COLO668 (cell line): ENCODE data around the gene TRIM2.

ENCODE experiments used
- DNase-seq: peaks from one replicate; lab custom pipeline; 2025; ENCODE audit not compliant: unreplicated experiment; lab: John Stamatoyannopoulos, UW

Gene TRIM2

DNA sequence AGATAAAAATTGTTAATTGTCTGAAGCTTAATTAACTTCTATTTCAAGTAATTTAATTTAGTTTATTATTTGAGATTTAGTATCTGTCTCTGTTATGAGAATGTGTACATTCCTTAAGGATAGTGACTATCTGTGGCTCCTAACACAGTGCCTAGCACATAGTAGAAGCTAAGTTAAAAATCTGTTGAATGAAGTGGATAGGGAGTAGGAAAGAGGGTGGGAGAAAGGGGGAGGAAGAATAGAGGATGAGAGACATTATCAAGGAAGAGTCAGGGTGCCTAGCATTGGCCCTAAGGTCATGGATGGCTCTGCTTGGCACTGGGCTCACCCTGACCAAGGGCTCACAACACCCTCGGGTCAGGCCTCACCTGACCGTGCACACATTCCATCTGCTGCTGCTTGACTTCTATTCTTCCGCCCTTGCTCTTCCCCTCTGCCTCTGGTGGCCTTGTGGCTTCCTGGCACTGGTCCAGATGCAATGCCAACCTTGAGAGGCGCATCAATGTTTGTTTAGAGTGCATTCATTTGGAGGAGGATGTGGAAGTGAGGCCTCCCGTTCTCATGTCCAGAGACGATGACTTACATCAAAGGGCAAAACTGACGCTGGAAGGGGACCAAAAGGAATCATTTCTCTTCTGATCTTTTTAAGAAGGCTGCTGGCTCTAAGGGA, 42.3 kb downstream of the TRIM2 start:
- DNase-seq = peak; percentile 73

DNA sequence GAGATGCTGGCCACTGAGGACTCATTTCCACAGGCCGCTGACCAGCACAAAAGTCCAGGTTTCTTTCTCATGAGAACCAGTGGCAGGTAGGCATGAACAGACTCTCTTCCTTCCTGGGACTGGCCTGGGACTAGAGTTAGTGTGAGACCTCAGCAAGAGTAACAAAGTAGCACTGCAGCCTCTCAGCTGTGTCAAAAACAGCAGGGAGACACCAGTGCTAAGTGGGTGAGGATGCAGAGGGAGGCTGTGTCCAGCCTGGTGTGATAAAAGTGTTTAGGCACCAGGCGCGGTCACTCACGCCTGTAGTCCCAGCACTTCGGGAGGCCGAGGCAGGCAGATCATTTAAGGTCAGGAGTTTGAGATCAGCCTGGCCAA, 42.9 kb downstream of the TRIM2 start:
- DNase-seq = no peak

DNA sequence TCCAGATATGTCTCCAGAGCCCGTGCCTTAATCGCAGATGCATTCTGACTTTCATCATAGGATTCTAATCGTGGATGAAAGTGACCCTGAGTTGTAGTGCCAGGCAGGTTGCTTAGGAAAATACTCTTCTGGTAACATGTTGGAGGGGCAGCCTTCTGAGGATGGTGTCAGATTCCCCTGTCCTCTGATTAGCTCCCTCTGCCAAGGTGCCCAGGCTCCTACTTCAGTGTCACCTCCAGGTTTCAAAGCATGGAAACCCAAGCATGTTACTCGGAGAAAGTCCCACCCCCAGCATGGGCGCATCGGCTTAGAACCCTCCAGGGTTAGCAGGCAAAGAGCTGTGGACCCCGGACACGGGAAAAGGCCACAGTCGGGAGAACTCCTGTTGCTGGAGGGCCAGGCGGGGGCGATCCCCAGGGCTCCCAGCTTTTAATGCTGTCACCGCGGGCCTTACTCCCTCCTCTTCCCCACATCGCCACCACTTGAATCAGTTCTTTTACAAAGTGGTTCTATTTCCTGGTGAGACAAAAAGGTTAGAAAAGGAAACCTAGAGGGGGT, 44.5 kb downstream of the TRIM2 start:
- peak; percentile 63 for DNase-seq

DNA sequence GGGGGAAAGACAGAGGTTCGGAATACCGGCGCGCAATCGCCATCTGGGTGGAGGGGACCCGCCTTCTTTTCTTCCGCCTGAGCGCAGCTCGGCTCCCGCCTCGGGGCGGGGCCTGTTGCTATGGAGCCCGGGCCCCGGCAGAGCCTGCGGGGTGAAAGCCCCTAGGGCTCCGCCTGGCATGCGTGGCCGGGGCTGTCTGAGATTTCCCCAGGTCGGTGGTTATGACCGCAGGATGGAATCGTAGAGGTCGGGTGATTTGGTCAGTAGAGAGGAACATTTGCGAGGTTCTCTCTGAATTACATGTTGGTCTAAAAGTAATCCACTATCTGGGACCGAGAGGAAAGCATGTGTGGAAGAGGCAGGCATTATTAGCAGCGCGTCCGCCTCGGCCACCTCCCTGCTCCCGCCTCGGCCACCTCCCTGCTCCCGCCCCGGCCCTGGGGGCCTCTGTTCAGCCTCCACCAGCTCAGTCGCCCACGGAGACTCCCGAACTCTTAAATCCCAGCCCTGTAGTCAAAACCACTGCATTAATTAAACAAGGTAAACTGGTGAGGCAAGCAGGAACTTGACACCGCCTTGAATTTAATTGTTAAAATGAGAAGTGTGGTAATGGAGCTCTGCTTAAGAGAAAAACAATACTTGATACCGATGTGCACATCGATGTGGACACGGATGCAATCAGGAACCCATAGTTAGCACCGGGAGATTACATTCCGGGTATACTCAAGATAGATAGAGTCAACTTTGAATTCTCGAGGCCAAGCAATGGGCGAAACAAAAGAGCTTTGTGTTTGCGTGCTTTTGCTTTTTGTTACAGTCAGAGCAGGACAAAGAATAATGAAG, 45.2 kb downstream of the TRIM2 start:
- peak; percentile 93 for DNase-seq

DNA sequence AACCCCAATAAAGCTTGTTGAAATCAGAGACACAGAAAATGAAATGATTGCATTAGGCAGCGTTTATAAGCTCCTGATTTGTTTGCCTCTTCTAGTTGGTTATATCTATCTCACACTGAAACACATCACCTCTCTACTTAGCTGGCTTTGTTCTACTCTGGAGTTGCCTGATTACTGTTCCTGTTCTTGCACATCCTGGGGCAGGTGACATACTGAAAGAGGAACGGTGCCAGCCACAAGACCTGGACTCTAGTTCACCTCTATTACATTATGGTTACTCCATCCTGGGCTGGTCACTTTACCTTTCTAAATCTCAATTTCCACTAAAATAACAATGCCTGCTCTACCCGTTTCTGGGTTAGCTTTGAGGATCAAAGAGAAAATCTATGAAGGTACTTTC, 47.9 kb downstream of the TRIM2 start:
- DNase-seq = no peak

DNA sequence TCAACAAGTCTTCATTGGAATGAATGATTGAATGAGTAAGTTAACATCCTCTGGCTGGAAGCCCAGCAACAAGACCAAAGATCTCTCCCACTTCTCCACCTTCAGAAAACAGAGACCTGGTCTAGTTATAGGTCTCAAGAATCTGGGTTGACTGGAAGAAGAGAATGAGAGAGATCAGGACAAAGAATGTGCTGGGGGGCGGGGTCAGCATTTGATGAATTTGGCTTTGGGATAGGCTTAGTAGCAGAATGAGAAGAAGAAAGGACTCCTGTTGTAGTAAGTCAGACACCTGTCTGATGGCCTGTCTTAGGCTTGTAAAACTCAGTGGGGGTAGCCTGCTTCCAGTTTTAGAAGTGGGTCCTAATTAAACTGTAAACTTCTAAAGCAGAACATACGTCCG, 51.0 kb downstream of the TRIM2 start:
- DNase-seq = no peak

DNA sequence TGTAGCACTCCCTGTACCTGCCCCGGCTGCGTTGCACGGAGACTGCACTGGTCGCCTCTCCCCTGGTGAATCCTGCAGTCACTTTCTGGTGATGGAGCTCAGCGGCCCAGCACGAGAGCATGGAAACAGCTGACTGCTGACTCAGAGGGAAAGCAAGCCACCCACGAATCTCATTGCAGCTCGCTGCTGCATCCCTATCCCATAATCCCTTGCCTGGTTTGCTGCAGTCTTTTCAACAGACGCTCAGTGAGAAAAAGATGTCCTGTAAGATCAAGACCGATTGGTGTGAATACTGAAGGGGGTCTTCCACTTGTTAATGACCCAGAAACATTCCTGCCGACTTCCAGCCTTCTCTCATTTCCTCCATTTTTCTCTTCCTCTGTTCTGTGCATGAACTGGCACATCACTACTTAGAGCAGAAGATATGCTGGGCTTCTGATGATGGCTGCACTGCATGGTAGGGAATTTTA, 52.9 kb downstream of the TRIM2 start:
- no peak for DNase-seq

DNA sequence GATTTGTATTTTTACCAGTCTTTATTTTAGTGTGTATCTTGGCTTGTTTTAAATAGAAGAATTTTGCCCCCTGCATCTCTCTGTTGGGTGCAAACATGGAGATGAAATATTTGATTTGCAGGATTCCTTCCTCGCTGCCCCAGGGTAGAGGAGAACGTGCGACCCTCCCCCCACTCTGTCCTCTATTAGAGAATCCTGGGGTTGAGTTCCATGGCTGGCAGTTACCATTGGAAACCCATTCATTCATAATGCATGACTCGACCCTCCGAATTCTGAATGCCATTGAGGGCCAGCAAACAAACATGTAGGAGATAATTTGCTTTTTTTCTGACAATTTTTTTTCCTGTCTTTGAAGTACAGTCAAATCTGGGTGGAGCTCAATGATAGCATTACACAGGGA, 53.7 kb downstream of the TRIM2 start:
- no peak for DNase-seq

DNA sequence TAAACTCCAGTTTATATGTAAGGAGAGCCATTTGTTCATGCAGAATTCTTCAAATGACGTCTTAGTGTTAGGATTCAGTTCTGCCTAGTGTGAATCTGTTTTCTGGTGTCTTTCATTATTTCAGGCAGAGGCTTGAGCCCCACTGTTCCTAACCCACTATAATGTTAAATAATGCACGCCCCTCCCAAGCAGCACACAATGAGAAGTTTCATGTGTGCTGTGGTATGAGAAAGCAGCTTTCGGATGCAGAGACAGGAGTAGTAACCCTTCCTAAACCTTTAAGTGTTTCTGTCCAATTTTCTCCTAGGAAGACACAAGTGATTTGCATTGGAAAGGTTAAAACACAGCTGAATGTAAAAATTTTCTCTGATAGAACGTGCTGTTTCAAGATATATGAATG, 54.5 kb downstream of the TRIM2 start:
- DNase-seq = no peak

DNA sequence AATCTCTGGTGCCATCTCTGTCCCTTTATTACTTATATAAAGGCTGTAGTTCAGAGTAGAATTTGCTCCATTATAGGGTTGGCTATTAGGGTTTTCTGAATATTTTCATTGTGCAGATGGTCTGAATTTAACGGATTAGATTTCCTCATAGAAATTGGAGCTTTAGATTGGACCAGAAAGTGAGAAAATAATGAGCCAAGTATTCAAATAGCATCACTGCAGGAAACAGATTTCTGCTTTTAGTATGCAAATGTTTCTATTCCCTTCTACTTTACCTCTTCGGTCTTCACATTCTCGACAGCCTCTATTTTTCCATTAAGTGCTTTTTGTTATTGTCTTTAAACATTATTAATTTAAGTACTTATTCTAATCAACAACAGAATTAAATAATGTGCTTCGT, 55.4 kb downstream of the TRIM2 start:
- no peak for DNase-seq

DNA sequence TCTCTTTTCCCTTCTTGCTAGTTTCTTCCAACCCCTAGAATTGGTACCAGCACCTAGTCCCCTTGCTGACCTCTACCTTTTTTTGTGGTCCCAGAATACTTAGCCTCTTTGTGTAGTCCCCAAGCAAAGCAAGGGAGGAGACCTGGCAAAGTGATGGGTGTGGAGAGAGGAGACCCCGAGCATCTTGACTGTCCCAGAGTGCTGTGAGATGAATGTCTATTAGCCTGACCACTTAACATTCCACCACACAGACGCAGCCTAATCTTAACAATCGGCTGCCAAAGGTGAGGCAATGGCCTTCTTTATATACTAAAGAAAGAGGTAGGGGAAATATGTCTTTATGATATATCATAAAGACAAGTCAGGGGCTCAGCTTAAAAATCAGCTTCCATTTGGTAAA, 55.9 kb downstream of the TRIM2 start:
- no peak for DNase-seq

DNA sequence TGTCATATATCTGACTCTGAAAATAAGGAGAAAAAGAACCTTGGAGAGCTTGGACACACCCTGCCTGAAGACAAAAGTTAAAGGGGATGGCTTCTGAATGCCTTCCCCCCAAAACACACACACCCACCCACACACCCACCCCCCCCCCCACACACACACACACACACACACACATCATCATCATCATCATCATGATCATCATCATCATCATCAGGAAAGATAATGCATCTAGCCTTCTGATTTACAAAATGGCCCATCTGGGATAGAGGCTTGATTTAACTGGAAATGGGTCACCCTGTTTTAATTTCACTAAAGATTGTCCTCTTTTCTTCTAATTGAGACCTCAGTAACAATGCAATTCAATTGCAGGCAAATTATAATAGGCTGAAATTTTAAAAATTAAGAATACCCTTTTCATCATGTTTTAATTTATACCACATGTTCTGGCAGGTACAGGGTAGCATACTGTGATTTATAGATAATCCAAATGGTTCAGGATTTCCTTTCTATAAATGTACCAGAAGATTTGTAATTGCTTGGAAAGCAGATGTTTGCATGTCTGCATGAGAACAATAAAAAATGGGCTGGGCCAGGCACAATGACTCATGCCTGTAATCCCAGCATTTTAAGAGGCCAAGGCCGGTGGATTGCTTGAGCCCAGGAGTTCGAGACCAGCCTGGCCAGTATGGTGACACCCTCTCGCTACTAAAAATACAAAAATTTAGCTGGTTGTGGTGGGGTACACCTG, 56.5 kb downstream of the TRIM2 start:
- no peak for DNase-seq

DNA sequence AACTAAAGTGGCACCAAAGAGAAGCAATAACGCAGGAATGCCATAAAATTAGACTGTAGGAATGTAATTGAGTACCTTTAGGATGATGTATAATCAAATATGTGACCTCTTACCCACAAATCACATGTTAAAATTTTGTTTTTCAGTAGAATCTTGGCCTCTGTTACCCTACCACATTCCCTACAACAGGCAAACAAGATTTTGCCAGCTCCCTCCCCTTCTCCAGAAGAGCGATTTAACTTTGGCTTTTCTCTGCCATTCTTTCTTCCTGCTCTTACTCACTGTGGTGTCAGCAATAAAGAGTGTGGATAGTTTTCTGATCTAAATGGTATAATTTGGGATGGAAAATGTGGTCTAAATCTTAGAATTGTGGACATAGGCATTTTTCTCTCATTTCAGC, 57.2 kb downstream of the TRIM2 start:
- DNase-seq = no peak

DNA sequence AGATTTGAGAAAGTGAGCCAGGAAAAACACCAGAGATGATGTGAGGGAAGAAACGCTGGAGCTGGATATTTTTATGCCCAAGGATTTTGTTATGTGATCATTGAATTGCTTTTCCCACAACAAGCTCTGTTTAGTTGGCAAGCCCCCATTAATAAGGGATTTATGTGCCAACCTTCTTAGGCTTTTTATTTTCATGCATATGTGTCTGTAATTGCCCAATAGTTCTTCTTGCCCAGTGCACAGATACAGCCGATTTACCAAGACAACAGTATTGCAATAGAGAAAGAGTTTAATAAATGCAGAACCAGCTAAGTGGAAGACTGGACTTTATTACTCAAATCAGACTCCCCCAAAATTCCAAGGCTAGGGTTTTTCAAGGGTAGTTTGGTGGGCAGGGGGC, 57.7 kb downstream of the TRIM2 start:
- DNase-seq = no peak

DNA sequence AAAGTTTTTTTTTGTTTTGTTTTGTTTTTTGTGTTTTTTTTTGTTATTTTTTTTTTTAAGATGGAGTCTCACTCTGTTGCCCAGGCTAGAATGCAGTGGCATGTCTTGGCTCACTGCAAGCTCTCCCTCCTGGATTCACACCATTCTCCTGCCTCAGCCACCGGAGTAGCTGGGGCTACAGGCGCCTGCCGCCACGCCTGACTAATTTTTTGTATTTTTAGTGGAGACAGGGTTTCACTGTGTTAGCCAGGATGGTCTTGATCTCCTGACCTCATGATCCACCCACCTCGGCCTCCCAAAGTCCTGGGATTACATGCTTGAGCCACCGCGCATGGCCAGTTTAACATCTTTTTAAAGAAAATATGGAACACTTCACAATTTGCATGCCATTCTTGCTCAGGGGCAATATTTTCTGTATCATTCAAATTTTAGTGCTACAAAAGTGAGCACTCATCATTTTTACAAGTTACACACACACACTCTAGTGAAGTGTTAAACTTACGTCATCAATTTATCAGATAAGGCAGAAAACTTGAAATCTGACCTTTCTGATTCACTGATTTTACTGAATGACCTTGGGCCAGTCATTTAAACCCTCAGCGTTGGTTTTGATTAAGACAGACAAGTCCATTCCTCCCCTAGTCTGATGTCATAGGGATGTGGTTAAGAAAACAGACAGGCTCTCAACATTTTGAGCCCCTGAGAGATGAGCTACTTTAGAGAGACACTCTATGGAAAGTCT, 61.2 kb downstream of the TRIM2 start:
- no peak for DNase-seq

DNA sequence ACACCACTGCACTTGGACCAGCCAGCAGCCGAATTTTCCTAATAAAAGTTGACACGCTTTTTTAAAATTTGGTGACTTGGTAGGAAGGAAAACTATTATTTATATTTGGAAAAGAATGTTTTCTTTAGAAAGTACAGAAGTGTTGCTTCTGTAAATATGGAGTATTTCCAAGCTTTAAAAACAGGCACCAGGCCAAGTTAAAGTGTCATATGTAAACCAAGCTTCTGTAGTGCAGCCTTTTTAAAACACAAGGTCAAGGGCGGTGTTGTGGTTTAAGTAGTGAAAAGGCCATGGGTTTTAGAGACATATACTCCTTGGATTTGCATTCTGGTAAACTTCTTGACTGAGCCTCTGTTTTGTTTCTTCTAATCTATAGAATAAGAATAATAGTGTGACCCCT, 62.7 kb downstream of the TRIM2 start:
- DNase-seq = no peak

DNA sequence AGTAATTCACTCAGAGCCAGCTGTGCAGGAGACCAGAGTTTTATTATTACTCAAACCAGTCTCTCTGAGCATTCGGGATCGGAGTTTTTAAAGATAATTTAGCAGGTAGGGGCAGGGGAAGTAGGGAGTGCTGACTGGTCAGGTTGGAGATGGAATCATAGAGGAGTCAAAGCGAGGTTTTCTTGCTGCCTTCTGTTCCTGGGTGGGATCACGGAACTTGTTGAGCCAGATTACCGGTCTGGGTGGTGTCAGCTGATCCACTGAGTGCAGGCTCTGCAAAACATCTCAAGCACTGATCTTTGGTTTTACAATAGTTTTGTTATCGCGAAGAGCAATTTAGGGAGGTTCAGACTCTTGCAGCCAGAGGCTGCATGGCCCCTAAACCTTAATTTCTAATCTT, 63.6 kb downstream of the TRIM2 start:
- DNase-seq = no peak

DNA sequence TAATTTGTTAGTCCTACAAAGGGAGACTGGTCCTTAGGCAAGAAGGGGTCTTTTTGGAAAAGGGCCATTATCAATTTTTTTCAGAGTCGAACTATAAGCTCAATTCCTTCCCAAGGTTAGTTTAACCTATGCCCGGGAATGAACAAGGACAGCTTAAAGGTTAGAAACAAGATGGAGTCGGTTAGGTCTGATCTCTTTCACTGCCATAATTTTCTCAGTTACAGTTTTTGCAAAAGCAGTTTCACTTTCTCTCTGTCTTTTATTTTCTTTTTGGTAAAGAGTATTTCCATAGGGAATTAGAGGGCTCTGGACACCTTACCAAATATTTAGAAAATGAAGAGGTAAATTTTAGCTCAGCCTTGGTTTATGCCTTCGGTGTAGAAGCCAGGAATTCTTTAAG, 64.1 kb downstream of the TRIM2 start:
- DNase-seq = no peak

DNA sequence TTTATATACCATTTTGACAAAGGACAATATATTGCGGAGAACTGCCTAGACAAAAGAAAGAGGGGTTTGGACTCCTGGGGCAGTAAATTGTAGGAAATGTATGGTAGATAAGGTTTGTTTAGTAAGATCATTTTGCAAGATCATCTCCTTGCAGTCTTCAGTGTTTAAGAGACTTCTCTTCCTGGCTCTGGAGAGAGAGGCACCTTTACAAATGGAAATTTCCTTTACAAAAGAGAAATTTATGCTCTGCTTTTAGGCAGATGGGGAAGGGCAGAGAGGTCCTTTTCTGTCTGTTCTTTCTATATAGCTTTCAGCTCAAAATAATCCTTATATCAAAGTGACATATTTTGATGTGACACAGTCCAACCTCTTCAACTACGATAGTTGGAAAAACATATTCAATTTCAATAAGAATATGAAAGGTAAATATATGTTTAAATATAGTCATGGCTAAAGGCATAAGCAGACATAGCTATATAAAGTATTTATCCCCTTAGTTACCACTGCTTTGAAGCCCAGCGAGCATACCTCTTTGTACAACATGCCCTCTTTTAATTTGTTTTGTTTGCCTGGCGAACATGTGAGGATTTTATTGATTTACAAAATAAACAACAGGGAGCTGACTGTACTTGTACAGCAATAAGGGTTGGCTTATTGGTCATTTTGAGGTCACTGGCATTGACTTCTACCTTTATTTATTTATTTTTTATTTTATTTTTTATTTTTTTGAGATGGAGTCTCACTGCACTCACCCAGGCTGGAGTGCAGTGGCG, 65.2 kb downstream of the TRIM2 start:
- DNase-seq = no peak

DNA sequence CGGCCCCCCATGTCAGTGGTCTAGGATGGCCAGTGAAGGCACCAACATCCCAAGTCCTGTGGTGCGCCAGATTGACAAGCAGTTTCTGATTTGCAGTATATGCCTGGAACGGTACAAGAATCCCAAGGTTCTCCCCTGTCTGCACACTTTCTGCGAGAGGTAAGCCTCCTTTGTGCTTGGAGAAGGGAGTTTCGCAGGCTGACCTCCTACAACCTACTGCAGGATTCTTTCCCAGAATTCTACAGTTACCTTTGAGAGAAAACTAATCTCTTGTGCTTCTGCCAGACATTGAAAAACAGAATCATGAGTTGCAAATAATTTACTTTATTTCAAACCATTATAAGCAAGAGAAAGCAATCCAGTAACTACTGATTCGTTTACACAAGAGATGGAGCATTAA, 66.1 kb downstream of the TRIM2 start:
- DNase-seq = no peak
